ENCODE measurements around the gene BTN3A1.

Gene BTN3A1

GRCh38 chr6:26382121-26382520 lies 20.0 kb upstream of the BTN3A1 start:
- no peak for ATAC-seq
- no peak for TF ChIP-seq ESRRG (CRISPR knock-in tag; IDR thresholded peaks at IDR 0.05)
- TF ChIP-seq GLIS3 (CRISPR knock-in tag; IDR thresholded peaks at IDR 0.05) = no peak
- no peak for TF ChIP-seq SNAI2 (CRISPR knock-in tag; IDR thresholded peaks at IDR 0.05)
- TF ChIP-seq ARNTL (CRISPR knock-in tag; IDR thresholded peaks at IDR 0.05; ENCODE audit: borderline replicate concordance, low read depth) = no peak
- TF ChIP-seq CREB5 (CRISPR knock-in tag; IDR thresholded peaks at IDR 0.05; ENCODE audit: low read depth) = no peak
- TF ChIP-seq ZC3H10 (CRISPR knock-in tag; IDR thresholded peaks at IDR 0.05) = no peak
- no peak for TF ChIP-seq RARB (CRISPR knock-in tag; IDR thresholded peaks at IDR 0.05)
- TF ChIP-seq ZNF8 (CRISPR knock-in tag; IDR thresholded peaks at IDR 0.05) = no peak
- TF ChIP-seq TOX (CRISPR knock-in tag; IDR thresholded peaks at IDR 0.05; ENCODE audit: borderline replicate concordance) = no peak
- no peak for TF ChIP-seq BACH2 (CRISPR knock-in tag; IDR thresholded peaks at IDR 0.05; ENCODE audit: borderline replicate concordance)
- TF ChIP-seq TSHZ2 (CRISPR knock-in tag; IDR thresholded peaks at IDR 0.05) = no peak
- TF ChIP-seq PPARA (CRISPR knock-in tag; IDR thresholded peaks at IDR 0.05; ENCODE audit: borderline replicate concordance) = no peak
- TF ChIP-seq POU6F1 (CRISPR knock-in tag; IDR thresholded peaks at IDR 0.05; ENCODE audit: borderline replicate concordance, low read depth) = no peak
- TF ChIP-seq ZFP30 (CRISPR knock-in tag; IDR thresholded peaks at IDR 0.05) = no peak

GRCh38 chr6:26383624-26384417 lies 18.3 kb upstream of the BTN3A1 start:
- peak; percentile 77 for ATAC-seq
- TF ChIP-seq RARB (CRISPR knock-in tag; IDR thresholded peaks at IDR 0.05) = no peak
- TF ChIP-seq PPARA (CRISPR knock-in tag; IDR thresholded peaks at IDR 0.05; ENCODE audit: borderline replicate concordance) = no peak
- no peak for TF ChIP-seq BACH2 (CRISPR knock-in tag; IDR thresholded peaks at IDR 0.05; ENCODE audit: borderline replicate concordance)
- TF ChIP-seq ZNF8 (CRISPR knock-in tag; IDR thresholded peaks at IDR 0.05) = no peak
- no peak for TF ChIP-seq ZFP30 (CRISPR knock-in tag; IDR thresholded peaks at IDR 0.05)
- TF ChIP-seq TCF4 (CRISPR knock-in tag; IDR thresholded peaks at IDR 0.05; ENCODE audit: borderline replicate concordance) = no peak
- no peak for TF ChIP-seq TOX (CRISPR knock-in tag; IDR thresholded peaks at IDR 0.05; ENCODE audit: borderline replicate concordance)
- no peak for TF ChIP-seq CREB5 (CRISPR knock-in tag; IDR thresholded peaks at IDR 0.05; ENCODE audit: low read depth)
- no peak for TF ChIP-seq OSR1 (CRISPR knock-in tag; IDR thresholded peaks at IDR 0.05)
- no peak for TF ChIP-seq ISL1 (CRISPR knock-in tag; IDR thresholded peaks at IDR 0.05)
- no peak for TF ChIP-seq PATZ1 (CRISPR knock-in tag; IDR thresholded peaks at IDR 0.05; ENCODE audit: borderline replicate concordance)
- no peak for TF ChIP-seq ARNTL (CRISPR knock-in tag; IDR thresholded peaks at IDR 0.05; ENCODE audit: borderline replicate concordance, low read depth)
- TF ChIP-seq CSDC2 (CRISPR knock-in tag; IDR thresholded peaks at IDR 0.05) = no peak
- TF ChIP-seq SNAI2 (CRISPR knock-in tag; IDR thresholded peaks at IDR 0.05) = no peak
- TF ChIP-seq ESRRG (CRISPR knock-in tag; IDR thresholded peaks at IDR 0.05) = no peak

GRCh38 chr6:26385734-26386125 lies 16.3 kb upstream of the BTN3A1 start:
- no peak for ATAC-seq
- TF ChIP-seq GLIS3 (CRISPR knock-in tag; IDR thresholded peaks at IDR 0.05) = no peak
- no peak for TF ChIP-seq TCF4 (CRISPR knock-in tag; IDR thresholded peaks at IDR 0.05; ENCODE audit: borderline replicate concordance)
- no peak for TF ChIP-seq CSDC2 (CRISPR knock-in tag; IDR thresholded peaks at IDR 0.05)
- TF ChIP-seq CSRNP3 (CRISPR knock-in tag; IDR thresholded peaks at IDR 0.05) = no peak
- no peak for TF ChIP-seq SNAI2 (CRISPR knock-in tag; IDR thresholded peaks at IDR 0.05)
- TF ChIP-seq PPARA (CRISPR knock-in tag; IDR thresholded peaks at IDR 0.05; ENCODE audit: borderline replicate concordance) = no peak
- no peak for TF ChIP-seq BACH2 (CRISPR knock-in tag; IDR thresholded peaks at IDR 0.05; ENCODE audit: borderline replicate concordance)
- TF ChIP-seq ESRRG (CRISPR knock-in tag; IDR thresholded peaks at IDR 0.05) = no peak
- TF ChIP-seq POU6F1 (CRISPR knock-in tag; IDR thresholded peaks at IDR 0.05; ENCODE audit: borderline replicate concordance, low read depth) = no peak
- no peak for TF ChIP-seq TOX (CRISPR knock-in tag; IDR thresholded peaks at IDR 0.05; ENCODE audit: borderline replicate concordance)
- no peak for TF ChIP-seq CREB5 (CRISPR knock-in tag; IDR thresholded peaks at IDR 0.05; ENCODE audit: low read depth)
- no peak for TF ChIP-seq OSR1 (CRISPR knock-in tag; IDR thresholded peaks at IDR 0.05)
